Vein endothelial cell (primary cell): ENCODE data around the gene NFIA. TPM values are rescaled to one million over a fixed set of nuclear protein-coding genes. Genes with fewer than 3 reads are reported as not detected.

Source experiments
- total RNA-seq: library from RNA; depleted of rRNA; stranded (reverse); fragments of >200 nt; gene quantifications from 2 replicates; pipeline ENCODE4 v1.2.3, GENCODE V29; 2012

Gene NFIA
- 21.0 and 40.5 TPM in 2 replicates for total RNA-seq

GRCh38 chr1:61082311-61083012 lies at the start of gene NFIA:
TSS of gene NFIA (plus strand) at chr1:61082561.

